Fibroblast of skin of right quadriceps (primary cell): Measurements from ENCODE around the gene UQCRC1.

Experiments used
- DNase-seq: peaks from one replicate; pipeline ENCODE4 v3.0.0-alpha.2; 2013

UQCRC1 gene

GRCh38 chr3:48597408-48597800, 12.0 kb downstream of the UQCRC1 start:
- DNase-seq: no peak

GRCh38 chr3:48596676-48597407, 12.6 kb downstream of the UQCRC1 start:
- DNase-seq: no peak

DNA sequence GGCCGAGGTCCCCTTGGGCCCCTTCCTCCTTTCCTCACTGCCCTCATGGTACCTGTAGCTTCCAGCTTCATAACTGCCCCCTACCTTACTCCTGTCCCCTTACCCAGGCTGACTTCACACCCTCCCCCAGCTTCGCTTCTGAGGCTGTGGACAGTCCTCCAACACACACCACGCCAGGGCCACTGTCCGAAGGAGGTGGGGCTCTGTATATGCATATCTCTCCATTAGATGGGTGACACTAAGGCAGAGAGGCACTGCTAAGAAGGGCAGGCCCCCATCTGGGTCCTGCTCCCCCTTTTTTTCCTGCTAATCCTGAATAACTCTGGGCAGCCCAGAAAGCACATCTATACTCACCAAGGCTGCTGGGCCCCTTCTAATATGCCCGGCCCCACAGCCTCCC, 13.3 kb downstream of the UQCRC1 start:
- no peak for DNase-seq

DNA sequence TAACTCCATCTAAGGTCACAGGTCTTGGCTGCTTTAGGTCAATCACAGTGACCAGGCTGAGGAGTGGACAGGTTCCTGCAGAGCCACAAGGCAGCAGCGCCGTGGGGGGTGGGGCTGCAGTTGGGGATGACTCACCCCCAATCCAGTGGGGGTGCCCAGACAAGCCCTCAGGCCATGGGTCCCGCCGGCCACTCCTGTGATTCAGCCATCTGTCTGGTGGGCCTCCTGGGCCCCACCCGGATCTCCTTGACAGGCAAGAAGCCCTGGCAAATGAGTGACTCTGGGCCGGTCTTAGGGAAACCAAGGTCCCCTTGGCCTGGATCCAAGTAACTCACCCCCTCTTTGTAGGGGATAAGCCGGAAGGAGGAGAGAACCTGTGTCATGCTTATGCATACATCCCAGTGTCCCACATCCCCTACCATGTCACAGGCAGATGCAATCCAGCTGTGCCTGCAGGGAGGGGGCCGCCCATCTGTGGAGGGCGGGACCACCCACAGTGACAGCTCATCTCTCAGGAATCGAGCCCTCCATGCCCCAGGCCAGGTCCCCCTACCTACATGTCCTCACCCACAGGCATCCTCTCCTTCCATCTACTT, 13.8 kb downstream of the UQCRC1 start:
- peak; percentile 83 for DNase-seq

- no peak for DNase-seq
Measured at GRCh38 chr3:48595075-48595525, 14.3 kb downstream of the UQCRC1 start, which contains the start of gene COL7A1. COL7A1 (minus strand) TSS chr3:48595329; CDS start chr3:48595159, 170 bp downstream.

DNA sequence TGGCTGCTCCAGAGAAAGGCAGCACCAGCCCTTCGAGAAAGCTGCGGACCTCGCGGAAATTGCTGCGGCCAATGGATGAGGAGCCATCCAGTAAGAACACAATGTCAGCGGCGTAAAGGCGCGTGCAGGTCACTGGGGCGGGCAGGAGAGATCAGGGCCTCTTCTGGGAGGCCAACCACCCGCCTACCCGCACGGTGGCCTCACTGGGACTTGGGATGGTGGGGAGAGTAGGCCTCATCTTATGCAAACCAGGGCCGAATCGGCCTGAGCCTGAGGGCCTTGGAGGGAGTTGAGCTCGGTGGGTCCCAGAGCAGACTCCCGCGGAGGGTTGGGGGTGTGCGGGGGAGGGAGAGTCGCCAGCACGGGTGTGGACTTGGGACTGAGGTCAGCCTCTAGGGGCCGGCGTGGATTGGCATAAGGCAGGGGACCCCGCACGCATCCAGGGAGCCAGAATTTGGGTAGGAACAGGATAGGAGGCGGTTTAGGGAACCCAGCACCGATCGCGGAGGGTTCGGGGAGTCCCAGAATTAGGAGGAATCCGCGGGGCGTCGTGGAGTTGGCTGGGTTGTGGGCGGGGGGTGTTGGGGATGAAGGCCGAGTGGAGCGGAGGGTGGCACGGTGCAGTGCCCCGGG, 14.9 kb downstream of the UQCRC1 start:
- DNase-seq: no peak

- no peak for DNase-seq
Measured at GRCh38 chr3:48593337-48593736, 16.1 kb downstream of the UQCRC1 start.

GRCh38 chr3:48592519-48593087, 16.8 kb downstream of the UQCRC1 start:
- no peak for DNase-seq

DNA sequence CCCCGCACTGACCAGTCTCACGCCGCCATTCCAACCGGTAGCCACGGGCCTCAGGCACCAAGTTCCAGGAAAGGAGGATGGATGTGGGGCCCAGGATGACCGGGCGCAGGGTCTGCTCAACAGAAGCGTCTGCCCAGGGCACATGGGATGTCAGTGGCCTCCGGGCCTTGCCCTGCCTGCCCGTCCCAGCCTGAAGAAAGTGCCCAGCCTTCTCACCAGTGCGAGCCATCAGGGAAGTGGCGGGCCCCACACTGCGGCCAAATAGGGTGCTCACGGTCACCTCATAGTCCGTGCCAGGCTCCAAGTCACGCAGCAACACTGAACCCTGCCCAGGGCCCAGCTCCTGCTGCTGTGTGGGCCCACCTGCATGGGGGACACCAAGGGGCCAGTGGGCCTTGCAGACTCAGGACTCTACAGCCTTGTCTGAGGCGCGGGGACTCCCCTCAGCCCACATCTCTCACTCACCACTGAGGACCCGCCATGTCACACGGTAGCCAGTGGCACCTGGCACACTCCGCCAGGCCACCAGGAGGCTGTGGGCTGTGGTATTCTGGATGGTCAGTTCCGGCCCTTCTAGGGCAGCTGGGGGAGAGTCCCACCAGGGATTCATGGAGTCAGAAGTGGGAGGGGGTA, 17.4 kb downstream of the UQCRC1 start:
- no peak for DNase-seq

- DNase-seq: no peak
Measured at GRCh38 chr3:48591436-48591835, 18.0 kb downstream of the UQCRC1 start.

GRCh38 chr3:48588230-48588629, 21.2 kb downstream of the UQCRC1 start:
- no peak for DNase-seq

- no peak for DNase-seq
Measured at GRCh38 chr3:48587686-48588085, 21.8 kb downstream of the UQCRC1 start.

DNA sequence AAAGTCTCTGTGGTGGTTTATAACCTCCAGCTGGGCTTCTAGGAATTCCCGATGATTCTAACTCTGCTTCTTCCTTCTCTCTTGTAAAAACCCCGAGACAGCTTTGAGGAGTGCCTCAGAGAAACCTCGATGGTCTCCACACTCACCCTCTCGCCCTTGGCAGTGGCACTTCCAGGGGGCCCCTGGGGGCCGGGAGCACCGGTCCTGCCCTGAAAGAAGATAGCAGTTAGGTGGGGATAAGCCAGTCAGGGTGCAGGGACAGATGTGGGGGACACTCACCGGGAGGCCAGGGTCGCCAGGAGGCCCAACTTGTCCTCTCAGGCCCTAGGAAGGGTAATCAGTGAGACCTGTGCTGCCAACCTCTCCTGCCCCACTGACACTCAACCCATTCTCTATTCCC, 24.0 kb downstream of the UQCRC1 start:
- no peak for DNase-seq

GRCh38 chr3:48584836-48585235, 24.6 kb downstream of the UQCRC1 start:
- no peak for DNase-seq

GRCh38 chr3:48581621-48582481, 27.6 kb downstream of the UQCRC1 start:
- DNase-seq: no peak

DNA sequence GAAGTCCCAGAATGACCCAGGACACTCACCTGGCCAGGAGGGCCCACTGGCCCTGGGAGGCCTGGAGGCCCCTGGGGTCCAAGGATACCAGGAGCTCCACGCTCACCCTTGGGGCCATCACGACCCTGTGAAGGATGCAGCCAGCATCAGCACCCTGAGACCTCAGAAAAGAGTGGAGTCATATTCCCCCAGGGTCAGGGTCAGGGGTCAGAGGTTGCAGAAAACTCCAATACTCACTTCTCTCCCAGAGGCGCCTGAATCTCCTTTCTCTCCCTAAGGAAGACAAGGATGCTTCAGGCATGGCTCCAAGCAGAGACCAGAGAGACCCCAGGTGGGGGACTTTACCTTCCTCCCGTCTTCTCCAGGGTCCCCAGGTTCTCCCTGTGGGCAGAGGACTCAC, 32.8 kb downstream of the UQCRC1 start:
- DNase-seq: no peak

DNA sequence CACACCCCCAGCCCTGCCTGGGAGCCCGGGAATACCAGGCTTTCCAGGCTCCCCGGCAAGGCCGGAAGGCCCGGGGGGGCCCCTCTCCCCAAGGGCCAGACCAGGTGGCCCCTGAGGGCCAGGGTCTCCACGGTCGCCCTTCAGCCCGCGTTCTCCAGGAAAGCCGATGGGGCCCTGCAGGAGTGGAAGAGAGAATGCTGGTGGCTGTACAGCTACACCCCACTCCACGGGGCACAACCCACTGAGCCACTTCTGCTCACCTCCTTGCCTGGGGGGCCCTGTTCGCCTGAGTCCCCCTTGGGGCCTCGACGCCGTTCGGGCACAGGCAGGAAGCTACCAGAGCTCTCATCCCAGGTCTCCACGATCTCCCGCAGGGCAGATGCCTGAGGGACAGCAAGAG, 34.1 kb downstream of the UQCRC1 start:
- DNase-seq: no peak

GRCh38 chr3:48573973-48574585, 35.4 kb downstream of the UQCRC1 start:
- no peak for DNase-seq

DNA sequence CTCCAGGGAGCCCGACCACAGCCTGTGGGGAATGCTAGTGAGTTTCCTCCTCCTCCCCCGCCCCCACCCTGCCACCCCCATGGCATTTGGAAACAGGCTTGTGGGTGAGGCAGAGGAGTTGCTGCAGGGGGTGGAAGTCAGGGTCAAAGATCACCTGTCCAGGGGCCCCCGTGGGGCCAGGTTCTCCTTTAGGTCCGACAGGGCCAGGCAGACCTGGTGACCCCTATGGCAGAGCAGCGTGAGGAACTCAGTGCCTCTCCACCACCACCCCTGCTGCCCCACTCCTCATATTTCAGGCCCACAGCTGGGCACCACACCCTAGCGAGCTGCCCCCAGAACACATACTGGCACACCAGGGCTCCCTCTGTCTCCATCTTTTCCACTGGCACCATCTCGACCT, 36.9 kb downstream of the UQCRC1 start:
- no peak for DNase-seq

DNA sequence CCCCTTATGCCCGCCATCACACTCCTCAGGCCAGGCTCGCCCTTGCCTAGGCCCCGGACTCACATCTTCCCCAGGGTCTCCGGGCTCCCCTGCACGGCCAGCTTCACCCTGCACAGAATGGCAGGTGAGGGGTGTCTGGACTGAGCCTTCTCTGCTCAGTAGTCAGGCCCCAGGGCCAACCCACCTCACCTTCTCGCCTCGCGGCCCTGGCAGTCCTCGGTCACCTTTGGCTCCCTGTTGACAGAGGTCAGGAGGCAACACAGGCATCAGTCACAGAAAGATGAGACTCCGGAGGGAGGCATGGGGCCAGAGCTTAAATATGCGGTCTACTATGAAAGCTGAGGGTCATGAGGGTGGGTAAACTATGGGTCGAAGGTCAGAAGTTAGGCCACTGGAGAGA, 37.5 kb downstream of the UQCRC1 start:
- DNase-seq: no peak

DNA sequence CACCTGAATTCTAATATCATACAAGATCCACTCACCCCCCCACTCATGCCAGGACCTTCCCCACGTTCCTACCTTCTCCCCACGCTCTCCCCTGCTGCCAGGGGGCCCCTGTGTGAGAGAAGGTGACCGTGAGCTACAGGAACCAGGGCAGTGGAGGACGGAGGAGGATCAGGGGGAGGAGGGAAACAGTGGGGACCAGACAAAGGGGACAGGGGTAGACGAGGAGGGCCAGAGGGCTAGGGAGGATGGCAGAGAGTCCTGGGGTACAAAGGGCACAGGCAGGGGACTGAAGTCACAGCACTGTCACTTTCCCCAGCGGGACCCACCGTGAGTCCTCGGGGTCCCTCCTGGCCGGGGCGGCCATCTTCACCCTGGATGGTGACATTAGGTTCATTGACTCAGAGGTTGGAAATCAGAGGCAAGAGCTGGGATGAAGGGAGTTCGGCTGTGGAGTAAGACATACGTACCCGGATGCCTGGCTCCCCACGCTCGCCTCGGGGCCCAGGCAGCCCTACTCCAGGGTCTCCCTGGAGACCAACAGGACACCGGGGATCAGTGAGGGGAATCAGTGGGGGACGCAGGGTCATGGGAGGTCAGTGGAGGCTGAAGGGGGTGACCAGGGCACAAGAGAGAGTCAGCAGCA, 39.5 kb downstream of the UQCRC1 start:
- DNase-seq: no peak
